Hippocampal formation (tissue), 2 donors: ENCODE results near the gene DDX59.

Experiments
- DNase-seq, 2 donors: peaks; one replicate each; lab custom pipeline; 2025; lab: John Stamatoyannopoulos, UW

DDX59 gene

GRCh38 chr1:200629876-200630514 is 39.7 kb downstream of the DDX59 start:
- DNase-seq, result no peak

GRCh38 chr1:200628223-200628881 is 41.4 kb downstream of the DDX59 start:
- DNase-seq, result no peak

GRCh38 chr1:200627575-200628222 is 42.0 kb downstream of the DDX59 start:
- no peak for DNase-seq

GRCh38 chr1:200626853-200627534 is 42.7 kb downstream of the DDX59 start:
- DNase-seq, result no peak

- no peak for DNase-seq
These were observed 44.3 kb downstream of the DDX59 start for GRCh38 chr1:200625381-200625824.

GRCh38 chr1:200624679-200625335 is 44.9 kb downstream of the DDX59 start:
- no peak for DNase-seq

- DNase-seq, result peak; percentile 70 to 79
These were observed 49.2 kb downstream of the DDX59 start, which contains the start of gene KIF14 for GRCh38 chr1:200620273-200621131. TSS of gene KIF14 (minus strand) at chr1:200620751. CDS start at chr1:200618723, 2,028 bp downstream.

GRCh38 chr1:200619894-200620272 is 49.8 kb downstream of the DDX59 start:
- no peak for DNase-seq

GRCh38 chr1:200610846-200611245 is 58.9 kb downstream of the DDX59 start:
- no peak for DNase-seq

GRCh38 chr1:200602632-200603031 is 67.1 kb downstream of the DDX59 start:
- DNase-seq, result no peak
